ENCODE data around the gene SYTL3. TPM values are rescaled to one million over a fixed set of nuclear protein-coding genes. Genes with fewer than 3 reads are reported as not detected.

Gene SYTL3
- total RNA-seq, 5 donors from 2014 or later (not counting 1 experiment from before 2014, with no cell fraction given), result 14.4 to 45.6 (median 22.9) TPM

DNA sequence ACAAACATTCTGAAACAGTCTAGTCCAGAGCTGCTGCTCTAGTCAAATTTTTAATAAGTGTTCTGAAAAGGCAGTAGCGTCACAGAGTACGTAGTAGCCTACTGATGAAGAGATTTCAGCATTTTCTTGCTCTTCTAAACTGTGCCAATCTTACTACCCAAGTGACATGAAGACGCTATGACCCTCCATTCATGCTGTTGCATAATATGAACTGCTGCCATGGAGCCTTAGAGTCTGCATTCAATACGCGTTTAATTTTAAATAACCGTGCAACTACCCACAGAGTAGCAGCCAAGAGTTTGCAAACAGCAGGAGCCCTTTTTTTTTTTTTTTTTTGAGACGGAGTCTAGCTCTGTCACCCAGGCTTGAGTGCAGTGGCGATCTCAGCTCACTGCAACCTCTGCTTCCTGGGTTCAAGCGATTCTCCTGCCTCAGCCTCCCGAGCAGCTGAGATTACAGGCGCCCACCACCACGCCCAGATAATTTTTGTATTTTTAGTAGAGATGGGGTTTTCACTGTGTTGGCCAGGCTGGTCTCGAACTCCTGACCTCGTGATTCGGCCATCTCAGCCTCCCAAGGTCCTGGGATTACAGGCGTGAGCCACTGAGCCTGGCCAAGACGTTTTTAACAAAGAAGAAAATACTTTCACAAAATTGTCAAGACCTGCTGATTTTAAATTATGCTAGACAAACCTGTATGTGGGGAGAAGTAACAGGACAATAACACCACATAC is 125.0 kb downstream of the SYTL3 start:
- H3K9me3 Mint-ChIP-seq, result no peaks in the 10 kb centered on the region
- Histone ChIP-seq H3K4me1 (ENCODE audit: control insufficient read depth in 1 of 2, extremely low read depth in 1 of 2, insufficient read depth in 2 of 2, low read length in 2 of 2) (peaks cover 8 to 46% of the 10 kb centered on the region in 2 experiments), H3K27me3 (replicated peaks in 1 of 2; ENCODE audit: control insufficient read depth in 2 of 2, extremely low read depth in 1 of 2, insufficient read depth in 2 of 2, low read length in 1 of 2) (no peaks in the 10 kb centered on the region), H3K4me3 (ENCODE audit: control insufficient read depth in 1 of 2, extremely low read depth in 1 of 2, low read length in 1 of 2) (no peak overlapping the region), H3K9me3 (no peaks in the 10 kb centered on the region), H3K27ac (ENCODE audit: low read length) (no peak overlapping the region), H3K36me3 (ENCODE audit: control insufficient read depth in 2 of 2, extremely low read depth in 1 of 2, insufficient read depth in 1 of 2, low read length in 1 of 2) (peaks cover 16 to 95% of the 10 kb centered on the region in 2 donors)
- POLR2A ChIA-PET, result interaction anchor here (0.5 to 1.2 kb wide), 6 partner anchors 9 to 516 kb away, joined by 3 to 6 read pairs (median 4); no protein-coding TSS in a partner anchor
- H3K27ac Mint-ChIP-seq, result peak overlapping the region; percentile 22 to 74
- DNase-seq (no peak), ATAC-seq (replicated peaks in 1 of 4) (no peak)
- peaks cover 56 to 72% (median 70%) of the 10 kb centered on the region in 3 donors for H3K4me1 Mint-ChIP-seq
- no peaks in the 10 kb centered on the region for H3K27me3 Mint-ChIP-seq
- 100% methylated on average over 9 of the region's 17 CpGs for WGBS (ENCODE audit: insufficient coverage)
- peaks cover 77% of the 10 kb centered on the region for H3K36me3 Mint-ChIP-seq
- peak overlapping the region in 1 of 3 donors; percentile 3 for H3K4me3 Mint-ChIP-seq
- CTCF ChIA-PET, result interaction anchor here in 1 of 2 donors (0.6 kb wide), 2 partner anchors 131 to 202 kb away, joined by 3 to 4 read pairs; no protein-coding TSS in a partner anchor

- Histone ChIP-seq H3K4me3 (ENCODE audit: control insufficient read depth in 1 of 2, extremely low read depth in 1 of 2, low read length in 1 of 2) (no peak overlapping the region), H3K27me3 (replicated peaks in 1 of 2; ENCODE audit: control insufficient read depth in 2 of 2, extremely low read depth in 1 of 2, insufficient read depth in 2 of 2, low read length in 1 of 2) (no peaks in the 10 kb centered on the region), H3K27ac (ENCODE audit: low read length) (no peak overlapping the region), H3K4me1 (ENCODE audit: control insufficient read depth in 1 of 2, extremely low read depth in 1 of 2, insufficient read depth in 2 of 2, low read length in 2 of 2) (peaks cover 8 to 39% of the 10 kb centered on the region in 2 experiments), H3K9me3 (no peaks in the 10 kb centered on the region), H3K36me3 (ENCODE audit: control insufficient read depth in 2 of 2, extremely low read depth in 1 of 2, insufficient read depth in 1 of 2, low read length in 1 of 2) (peaks cover 16 to 92% of the 10 kb centered on the region in 2 donors)
- ATAC-seq (replicated peaks in 1 of 4) (no peak), DNase-seq (no peak)
- H3K27me3 Mint-ChIP-seq, result no peaks in the 10 kb centered on the region
- CTCF ChIA-PET, result interaction anchor here in 1 of 2 donors (0.5 to 0.6 kb wide), 2 partner anchors 15 to 582 kb away, joined by 6 to 10 read pairs; no protein-coding TSS in a partner anchor
- 98% methylated on average over 5 of the region's 5 CpGs for WGBS (ENCODE audit: insufficient coverage)
- H3K4me1 Mint-ChIP-seq, result peaks cover 55 to 73% (median 72%) of the 10 kb centered on the region in 3 donors
- H3K9me3 Mint-ChIP-seq, result no peaks in the 10 kb centered on the region
- no peak overlapping the region for H3K4me3 Mint-ChIP-seq
- peak overlapping the region in 1 of 2 donors; percentile 11 for H3K27ac Mint-ChIP-seq
- H3K36me3 Mint-ChIP-seq, result peaks cover 76% of the 10 kb centered on the region
- POLR2A ChIA-PET, result no interaction called here
Measured at GRCh38 chr6:158775832-158776231, 126.0 kb downstream of the SYTL3 start.

DNA sequence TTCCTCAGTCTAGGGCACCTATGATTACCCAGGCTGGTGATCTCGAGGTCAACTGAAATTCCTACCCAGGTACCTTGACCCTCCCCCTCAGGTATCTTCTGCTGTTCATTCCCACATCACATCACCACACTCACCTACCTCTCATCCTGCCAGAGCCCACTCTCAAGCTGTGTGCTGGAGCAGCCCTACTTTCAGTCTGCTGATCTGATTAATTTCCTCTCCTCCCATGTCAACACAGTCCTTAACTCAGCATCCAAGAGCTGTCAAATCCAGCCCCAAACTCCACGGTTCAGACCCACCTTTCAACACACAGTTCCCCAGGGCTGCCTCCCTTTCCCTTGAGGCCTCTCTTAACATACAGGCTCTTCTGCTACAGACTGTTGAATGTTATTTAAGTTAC is 126.9 kb downstream of the SYTL3 start:
- WGBS (ENCODE audit: insufficient coverage), result 89% methylated on average over 1 of the region's 2 CpGs
- no peaks in the 10 kb centered on the region for H3K27me3 ChIP-seq (replicated peaks in 1 of 2; ENCODE audit: control insufficient read depth in 2 of 2, extremely low read depth in 1 of 2, insufficient read depth in 2 of 2, low read length in 1 of 2)
- DNase-seq (no peak), ATAC-seq (replicated peaks in 1 of 4) (peak in 1 of 4 experiments; percentile 3)
- H3K36me3 Mint-ChIP-seq, result peaks cover 76% of the 10 kb centered on the region
- no peaks in the 10 kb centered on the region for H3K9me3 ChIP-seq
- no peaks in the 10 kb centered on the region for H3K9me3 Mint-ChIP-seq
- no peaks in the 10 kb centered on the region for H3K27me3 Mint-ChIP-seq
- ChIA-PET POLR2A (no interaction called here), CTCF (interaction anchor here in 1 of 2 donors (0.5 kb wide), 1 partner anchor 79 kb away, joined by 3 read pairs; no protein-coding TSS in a partner anchor)
- H3K4me3 Mint-ChIP-seq, result no peak overlapping the region
- H3K27ac Mint-ChIP-seq, result peak overlapping the region; percentile 52 to 53
- H3K27ac ChIP-seq (ENCODE audit: low read length), result peak overlapping the region; percentile 7
- peaks cover 51 to 68% (median 68%) of the 10 kb centered on the region in 3 donors for H3K4me1 Mint-ChIP-seq
- no peak overlapping the region for H3K4me3 ChIP-seq (ENCODE audit: control insufficient read depth in 1 of 2, extremely low read depth in 1 of 2, low read length in 1 of 2)
- peaks cover 2 to 30% of the 10 kb centered on the region in 2 experiments for H3K4me1 ChIP-seq (ENCODE audit: control insufficient read depth in 1 of 2, extremely low read depth in 1 of 2, insufficient read depth in 2 of 2, low read length in 2 of 2)
- peaks cover 21 to 92% of the 10 kb centered on the region in 2 donors for H3K36me3 ChIP-seq (ENCODE audit: control insufficient read depth in 2 of 2, extremely low read depth in 1 of 2, insufficient read depth in 1 of 2, low read length in 1 of 2)

DNA sequence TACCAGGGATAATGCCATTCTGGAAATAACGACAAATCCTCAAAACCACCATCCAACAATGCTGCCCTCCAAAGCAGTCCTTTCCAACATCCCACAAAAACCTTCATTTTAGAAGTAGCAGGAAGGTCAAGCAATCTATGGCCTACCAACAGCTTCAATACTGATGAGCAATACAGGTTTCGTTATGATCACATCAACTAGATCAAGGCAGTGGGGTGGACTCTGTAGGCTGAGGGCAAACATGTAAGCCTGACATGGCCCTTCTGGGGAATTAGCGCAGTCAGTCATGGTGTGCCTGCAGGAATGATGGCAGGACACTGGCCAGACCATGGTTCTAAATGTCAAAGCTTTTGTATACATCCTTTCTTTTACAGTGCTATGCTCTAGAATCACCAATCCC is 127.7 kb downstream of the SYTL3 start:
- no peaks in the 10 kb centered on the region for H3K9me3 ChIP-seq
- H3K36me3 Mint-ChIP-seq, result peaks cover 75% of the 10 kb centered on the region
- no peaks in the 10 kb centered on the region for H3K27me3 ChIP-seq (replicated peaks in 1 of 2; ENCODE audit: control insufficient read depth in 2 of 2, extremely low read depth in 1 of 2, insufficient read depth in 2 of 2, low read length in 1 of 2)
- DNase-seq (no peak), ATAC-seq (replicated peaks in 1 of 4) (no peak)
- H3K9me3 Mint-ChIP-seq, result no peaks in the 10 kb centered on the region
- peaks cover 2 to 22% of the 10 kb centered on the region in 2 experiments for H3K4me1 ChIP-seq (ENCODE audit: control insufficient read depth in 1 of 2, extremely low read depth in 1 of 2, insufficient read depth in 2 of 2, low read length in 2 of 2)
- no peak overlapping the region for H3K27ac ChIP-seq (ENCODE audit: low read length)
- WGBS (ENCODE audit: insufficient coverage), result 100% methylated on average over 3 of the region's 3 CpGs
- peak overlapping the region; percentile 53 to 78 for H3K27ac Mint-ChIP-seq
- POLR2A ChIA-PET, result no interaction called here
- H3K4me1 Mint-ChIP-seq, result peaks cover 50 to 62% (median 62%) of the 10 kb centered on the region in 3 donors
- no peaks in the 10 kb centered on the region for H3K27me3 Mint-ChIP-seq
- no peak overlapping the region for H3K4me3 ChIP-seq (ENCODE audit: control insufficient read depth in 1 of 2, extremely low read depth in 1 of 2, low read length in 1 of 2)
- H3K4me3 Mint-ChIP-seq, result no peak overlapping the region
- CTCF ChIA-PET, result interaction anchor here in 1 of 2 donors (0.5 kb wide), 1 partner anchor 24 kb away, joined by 6 read pairs; no protein-coding TSS in a partner anchor
- peaks cover 19 to 92% of the 10 kb centered on the region in 2 donors for H3K36me3 ChIP-seq (ENCODE audit: control insufficient read depth in 2 of 2, extremely low read depth in 1 of 2, insufficient read depth in 1 of 2, low read length in 1 of 2)

DNA sequence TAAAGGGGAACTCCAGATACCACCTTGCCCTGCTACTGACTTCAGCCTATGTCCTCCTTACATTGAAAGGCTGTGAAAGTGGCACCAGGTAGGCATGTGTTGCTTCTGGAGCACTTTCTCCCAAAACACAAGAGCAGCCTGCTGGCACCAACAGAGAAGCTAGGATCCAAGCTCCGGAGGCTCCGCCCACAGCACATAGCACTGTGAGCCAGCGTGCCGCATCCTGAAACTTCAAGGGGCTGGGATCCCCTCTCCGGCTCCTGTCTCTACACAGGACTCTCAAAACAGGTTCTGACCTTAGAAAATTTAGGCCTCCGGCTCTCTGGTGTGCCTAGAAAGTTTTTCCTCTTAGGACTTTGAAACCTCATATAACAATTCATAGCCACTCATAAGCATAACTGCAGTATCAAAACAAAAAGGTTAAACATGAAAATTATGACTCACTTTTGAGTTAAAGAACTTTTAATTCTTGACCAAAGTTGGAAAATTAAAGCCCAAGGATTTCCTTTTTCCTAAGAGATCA is 128.2 kb downstream of the SYTL3 start:
- H3K4me1 Mint-ChIP-seq, result peaks cover 44 to 56% (median 56%) of the 10 kb centered on the region in 3 donors
- no peak overlapping the region for H3K4me3 Mint-ChIP-seq
- WGBS (ENCODE audit: insufficient coverage), result 100% methylated on average over 2 of the region's 6 CpGs

GRCh38 chr6:158780246-158780884 is 130.5 kb downstream of the SYTL3 start:
- Mint-ChIP-seq H3K4me3 (no peak overlapping the region), H3K4me1 (peaks cover 48 to 58% (median 53%) of the 10 kb centered on the region in 3 donors), H3K27me3 (no peaks in the 10 kb centered on the region), H3K27ac (peak overlapping the region; percentile 5 to 61), H3K36me3 (peaks cover 80% of the 10 kb centered on the region), H3K9me3 (no peaks in the 10 kb centered on the region)
- H3K36me3 ChIP-seq (ENCODE audit: control insufficient read depth in 2 of 2, extremely low read depth in 1 of 2, insufficient read depth in 1 of 2, low read length in 1 of 2), result peaks cover 26 to 94% of the 10 kb centered on the region in 2 donors
- no peak overlapping the region for H3K4me3 ChIP-seq (ENCODE audit: control insufficient read depth in 1 of 2, extremely low read depth in 1 of 2, low read length in 1 of 2)
- no peaks in the 10 kb centered on the region for H3K27me3 ChIP-seq (replicated peaks in 1 of 2; ENCODE audit: control insufficient read depth in 2 of 2, extremely low read depth in 1 of 2, insufficient read depth in 2 of 2, low read length in 1 of 2)
- ATAC-seq (replicated peaks in 1 of 4) (no peak), DNase-seq (no peak)
- ChIA-PET POLR2A (interaction anchor here (0.5 to 1.0 kb wide), 7 partner anchors 11 to 150 kb away, joined by 3 to 10 read pairs (median 4); no protein-coding TSS in a partner anchor), CTCF (interaction anchor here (0.6 to 1.9 kb wide), 6 partner anchors 9 to 228 kb away, joined by 3 to 8 read pairs (median 6); no protein-coding TSS in a partner anchor)
- H3K4me1 ChIP-seq (ENCODE audit: control insufficient read depth in 1 of 2, extremely low read depth in 1 of 2, insufficient read depth in 2 of 2, low read length in 2 of 2), result peaks cover 0 to 14% of the 10 kb centered on the region in 2 experiments
- H3K9me3 ChIP-seq, result no peaks in the 10 kb centered on the region
- H3K27ac ChIP-seq (ENCODE audit: low read length), result no peak overlapping the region
- whole genome bisulfite sequencing (ENCODE audit: insufficient coverage), result 100% methylated on average over 3 of the region's 7 CpGs

More for the DNA sequence above, 128.2 kb downstream of the SYTL3 start:
- Histone ChIP-seq H3K9me3 (no peaks in the 10 kb centered on the region), H3K36me3 (ENCODE audit: control insufficient read depth in 2 of 2, extremely low read depth in 1 of 2, insufficient read depth in 1 of 2, low read length in 1 of 2) (peaks cover 19 to 92% of the 10 kb centered on the region in 2 donors), H3K4me3 (ENCODE audit: control insufficient read depth in 1 of 2, extremely low read depth in 1 of 2, low read length in 1 of 2) (no peak overlapping the region), H3K4me1 (ENCODE audit: control insufficient read depth in 1 of 2, extremely low read depth in 1 of 2, insufficient read depth in 2 of 2, low read length in 2 of 2) (peaks cover 2 to 17% of the 10 kb centered on the region in 2 experiments), H3K27ac (ENCODE audit: low read length) (no peak overlapping the region), H3K27me3 (replicated peaks in 1 of 2; ENCODE audit: control insufficient read depth in 2 of 2, extremely low read depth in 1 of 2, insufficient read depth in 2 of 2, low read length in 1 of 2) (no peaks in the 10 kb centered on the region)
- Mint-ChIP-seq H3K36me3 (peaks cover 75% of the 10 kb centered on the region), H3K27ac (peak overlapping the region in 1 of 2 donors; percentile 53), H3K9me3 (no peaks in the 10 kb centered on the region), H3K27me3 (no peaks in the 10 kb centered on the region)
- ChIA-PET CTCF (interaction anchor here in 1 of 2 donors (0.5 kb wide), 1 partner anchor 25 kb away, joined by 6 read pairs; no protein-coding TSS in a partner anchor), POLR2A (interaction anchor here in 1 of 2 donors (0.6 kb wide), 1 partner anchor 36 kb away, joined by 4 read pairs; no protein-coding TSS in a partner anchor)
- DNase-seq (no peak), ATAC-seq (replicated peaks in 1 of 4) (no peak)

Measured in T-cell (primary cell).